ENCODE results near the gene CMSS1.
"Not testable (repeated sequence)": the region's sequence is repeated elsewhere in the genome, so short reads cannot be mapped to it uniquely, and the experiment has no call there.

Gene CMSS1

DNA sequence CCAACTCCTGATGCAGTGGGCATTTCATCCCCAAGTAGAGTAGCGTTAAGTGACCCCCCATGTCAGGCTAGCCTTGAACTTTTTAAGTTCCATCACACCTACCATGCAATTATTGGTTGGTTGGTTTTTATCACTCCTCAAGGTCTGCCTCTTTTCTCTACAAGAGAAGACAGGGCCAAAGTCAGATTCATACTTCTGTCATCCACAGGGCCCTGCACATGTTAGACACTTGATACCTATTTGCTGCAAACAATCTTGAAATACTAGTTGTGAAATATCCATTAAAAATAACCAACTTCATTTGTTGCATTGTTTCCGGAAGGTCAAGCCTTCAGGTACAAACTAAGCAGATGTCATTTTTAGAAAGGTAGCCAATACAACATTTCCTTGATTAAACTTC, 1.2 kb downstream of the CMSS1 start:
- no peak for DNase-seq

DNA sequence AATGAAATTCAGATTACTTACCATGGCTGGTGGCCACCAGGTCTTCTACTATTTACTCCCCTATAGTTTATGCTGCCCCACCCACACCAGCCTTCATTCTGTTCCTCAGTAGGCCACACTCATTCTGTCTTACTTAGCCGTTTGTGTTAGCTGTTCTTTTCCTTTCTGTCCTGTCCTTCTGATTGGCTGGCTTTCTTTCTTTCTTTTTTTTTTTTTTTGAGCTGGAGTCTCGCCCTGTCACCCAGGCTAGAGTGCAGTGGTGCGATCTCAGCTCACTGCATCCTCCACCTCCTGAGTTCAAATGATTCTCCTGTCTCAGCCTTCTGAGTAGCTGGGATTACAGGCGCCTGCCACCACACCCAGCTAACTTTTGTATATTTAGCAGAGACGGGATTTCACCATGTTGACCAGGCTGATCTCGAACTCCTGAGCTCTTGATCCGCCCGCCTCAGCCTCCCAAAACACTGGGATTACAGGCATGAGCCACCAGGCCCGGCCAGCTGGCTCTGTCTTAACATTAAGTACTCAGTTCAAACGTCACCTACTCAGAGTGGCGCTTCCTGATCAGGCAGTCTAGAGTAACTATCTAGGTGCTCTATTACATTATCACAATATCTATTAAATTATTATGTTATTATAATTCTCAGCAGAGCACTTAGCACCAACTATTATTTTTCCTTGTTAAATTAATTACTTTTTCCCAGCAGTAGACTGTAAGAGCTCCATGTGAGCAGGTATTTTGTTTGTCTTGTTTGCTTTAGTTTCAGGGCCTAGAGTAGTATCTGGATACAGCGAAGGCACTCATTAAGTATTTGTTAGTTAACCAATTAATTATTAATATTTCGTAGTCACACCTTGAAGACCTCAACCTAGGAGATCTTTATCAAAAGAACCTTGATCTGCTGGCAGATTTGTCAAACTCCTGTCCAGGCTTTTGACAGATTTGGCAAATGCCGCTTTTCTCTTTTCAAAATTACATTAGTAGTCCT, 6.4 kb downstream of the CMSS1 start:
- no peak for DNase-seq

DNA sequence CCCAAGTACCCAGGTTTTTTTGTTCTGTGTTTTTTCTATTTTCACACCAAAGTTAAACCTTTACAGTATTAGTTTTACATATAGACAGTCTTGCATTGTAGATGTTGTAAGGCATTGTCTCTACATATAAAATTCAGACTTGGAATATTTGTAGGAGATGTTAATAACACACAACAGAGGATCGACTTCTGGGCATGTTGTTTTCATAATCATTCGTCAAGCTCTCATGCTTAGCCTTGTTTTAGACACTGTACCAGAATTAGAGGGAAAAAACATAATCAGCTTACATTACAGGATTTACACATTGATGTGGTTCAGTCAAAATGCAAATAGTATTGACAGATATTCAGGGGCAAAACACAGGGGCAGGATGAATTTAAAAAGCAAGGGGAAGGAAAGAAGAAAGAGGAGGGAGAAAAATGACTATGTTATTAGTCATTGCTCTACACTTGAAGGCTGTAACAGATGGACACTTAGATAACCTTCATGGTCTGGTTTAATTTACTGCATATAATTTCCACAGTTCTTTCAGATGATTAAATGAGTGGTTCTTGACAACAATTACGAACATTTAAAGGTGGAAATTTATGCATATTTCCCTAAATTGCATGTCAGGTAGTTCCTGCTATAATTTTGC, 7.5 kb downstream of the CMSS1 start:
- DNase-seq, result no peak

DNA sequence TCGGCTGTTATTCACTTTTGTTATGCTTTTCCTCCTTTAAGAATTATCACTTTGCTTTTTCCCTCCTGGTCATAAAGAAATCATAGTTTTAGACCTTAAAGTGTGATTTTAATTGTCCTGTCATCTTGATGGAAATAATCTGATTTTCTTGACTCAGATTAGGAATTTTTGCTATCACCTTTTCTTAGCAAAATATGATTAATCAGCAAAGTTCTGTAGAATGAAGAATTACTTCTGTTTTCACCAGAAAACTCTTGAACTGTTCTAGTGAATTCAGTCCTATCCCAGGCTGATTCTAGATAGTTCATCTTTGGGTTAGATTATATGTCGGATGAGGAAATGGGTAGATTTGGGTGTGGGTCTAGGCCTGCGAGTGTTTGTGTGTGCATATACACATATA, 12.2 kb downstream of the CMSS1 start:
- no peak for DNase-seq

DNA sequence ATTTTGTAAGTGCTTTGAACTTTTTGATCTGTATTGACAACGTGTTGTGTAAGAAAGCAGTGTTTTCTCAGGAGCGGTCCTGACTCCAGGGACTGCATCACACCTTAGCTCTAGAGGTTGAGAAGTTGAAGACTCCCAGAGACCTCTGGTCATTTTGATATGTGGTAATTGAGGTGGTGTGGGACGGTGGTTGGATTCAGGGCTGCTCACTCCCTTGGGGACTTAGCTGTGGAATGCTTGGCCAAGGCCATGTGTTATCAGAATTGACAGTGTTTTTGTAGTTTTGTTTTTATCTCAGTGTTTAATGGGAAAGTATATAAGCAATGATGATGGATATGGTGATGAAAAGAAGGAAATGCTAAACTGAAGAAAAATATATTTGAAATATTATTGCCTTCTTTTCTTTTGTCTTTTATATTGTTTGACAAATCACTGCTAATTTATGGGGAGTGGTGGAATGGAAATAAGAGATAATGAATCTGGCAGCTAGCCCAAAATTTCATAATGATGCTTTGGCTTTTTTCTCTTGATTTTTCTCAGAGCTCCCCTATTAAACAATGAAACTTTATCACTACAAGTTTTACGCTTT, 16.0 kb downstream of the CMSS1 start:
- DNase-seq, result no peak

DNA sequence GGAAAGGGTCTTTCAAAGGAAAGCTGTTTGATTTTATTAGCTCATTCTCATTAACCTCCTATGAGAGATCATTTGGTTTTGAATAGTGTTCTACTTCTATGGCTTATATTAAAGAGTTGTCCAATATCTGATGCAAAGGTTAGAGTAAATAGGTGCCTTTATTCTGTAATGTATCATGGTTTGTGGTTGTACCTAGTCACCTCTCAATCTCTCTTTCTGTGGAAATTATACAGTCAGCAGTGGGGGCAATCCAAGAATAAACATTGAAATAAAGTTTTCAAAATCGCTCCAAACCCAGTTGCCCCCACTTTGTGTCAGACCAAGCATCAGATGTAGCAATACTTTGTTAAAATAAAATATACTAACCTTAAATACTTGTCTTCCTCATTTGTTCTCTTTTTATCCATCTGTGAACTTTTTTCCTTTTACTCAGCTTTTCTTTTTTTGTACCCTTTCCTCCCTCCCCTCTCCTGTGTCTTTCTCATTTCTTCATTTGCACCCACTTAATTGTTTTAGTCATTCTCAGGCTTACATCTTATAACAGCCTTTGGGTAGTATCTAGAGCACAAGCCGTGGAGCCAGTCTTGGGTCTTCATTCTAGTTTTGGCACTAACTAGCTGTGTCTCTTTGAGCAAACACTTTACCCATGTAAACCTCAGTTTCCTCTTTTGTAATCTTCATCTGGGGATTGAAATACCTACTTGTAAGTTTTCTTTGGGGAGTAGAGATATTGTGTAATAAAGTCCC, 16.7 kb downstream of the CMSS1 start:
- no peak for DNase-seq

DNA sequence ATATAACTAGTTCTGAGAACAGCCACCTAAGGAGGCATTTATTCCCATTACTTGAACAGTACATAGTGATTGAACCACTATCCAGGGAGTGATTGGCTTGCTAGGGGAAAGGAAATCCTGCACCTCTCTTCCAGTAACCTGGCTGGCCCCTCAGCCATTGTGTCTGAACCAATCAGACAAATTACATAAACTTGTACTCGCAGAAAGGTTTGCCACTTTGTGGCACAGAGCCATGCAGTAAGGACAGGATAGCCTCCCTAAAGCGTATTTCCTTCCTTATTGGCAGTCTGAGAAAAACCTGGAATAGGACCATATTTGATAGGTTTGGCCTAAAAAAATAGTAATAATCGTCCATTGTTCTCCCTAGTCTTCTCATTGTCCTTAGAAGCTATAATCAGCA, 19.0 kb downstream of the CMSS1 start:
- DNase-seq, result no peak

DNA sequence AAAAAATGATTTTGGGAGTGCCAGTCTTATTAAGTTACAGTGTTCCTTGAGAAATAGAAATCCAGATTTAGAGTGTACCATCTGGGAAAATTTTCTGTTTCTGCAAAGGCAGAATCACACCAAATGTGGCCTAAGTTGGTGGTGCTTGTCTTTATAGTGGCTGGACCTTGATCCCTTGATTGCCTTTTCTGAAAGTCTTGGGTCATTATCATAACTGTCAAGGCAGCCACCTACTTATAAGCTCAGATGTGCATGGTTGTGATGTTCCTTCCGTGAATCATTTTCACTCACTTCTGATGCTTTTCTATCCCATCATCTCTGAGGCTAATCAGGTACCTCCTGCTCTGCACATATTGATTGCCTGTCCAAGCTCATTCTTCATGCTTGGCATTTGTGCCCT, 20.1 kb downstream of the CMSS1 start:
- no peak for DNase-seq

DNA sequence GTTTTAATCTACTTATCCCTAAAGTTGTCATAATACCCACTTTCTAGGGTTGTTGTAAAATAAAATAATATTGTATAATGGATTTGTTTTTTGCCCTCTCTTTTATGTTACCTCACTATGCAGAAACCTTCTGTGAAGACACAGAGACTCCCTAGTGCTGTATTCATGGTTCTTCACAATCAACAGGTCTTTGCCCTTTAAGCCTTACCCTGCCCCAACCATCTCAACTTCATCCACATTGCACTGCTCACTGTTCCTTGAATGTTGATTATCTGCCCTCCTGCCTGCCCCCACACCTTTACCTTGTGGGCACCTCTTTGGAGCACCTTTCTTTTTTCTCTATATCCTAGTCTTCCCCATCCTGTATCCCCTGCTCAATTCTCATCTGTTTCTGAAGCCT, 21.1 kb downstream of the CMSS1 start:
- DNase-seq, result no peak

DNA sequence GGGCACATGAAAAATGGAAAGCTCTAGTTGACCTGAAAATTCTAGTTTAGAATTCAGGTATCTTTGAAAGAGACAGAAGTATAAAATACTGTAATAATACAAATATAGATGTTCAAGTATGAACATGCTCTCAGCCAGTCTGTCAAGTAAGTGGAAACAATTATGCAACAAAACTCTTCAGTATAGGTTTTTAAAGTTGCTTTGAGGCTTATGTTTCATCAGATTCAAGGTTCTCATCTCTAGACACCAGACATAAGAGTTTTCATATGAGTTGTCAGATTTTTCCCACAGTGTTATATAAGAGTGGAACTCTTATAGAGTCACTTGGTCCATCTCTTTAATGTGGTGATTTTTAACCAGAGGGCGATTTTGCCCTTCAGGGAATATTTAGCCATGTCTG, 22.0 kb downstream of the CMSS1 start:
- DNase-seq, result no peak

DNA sequence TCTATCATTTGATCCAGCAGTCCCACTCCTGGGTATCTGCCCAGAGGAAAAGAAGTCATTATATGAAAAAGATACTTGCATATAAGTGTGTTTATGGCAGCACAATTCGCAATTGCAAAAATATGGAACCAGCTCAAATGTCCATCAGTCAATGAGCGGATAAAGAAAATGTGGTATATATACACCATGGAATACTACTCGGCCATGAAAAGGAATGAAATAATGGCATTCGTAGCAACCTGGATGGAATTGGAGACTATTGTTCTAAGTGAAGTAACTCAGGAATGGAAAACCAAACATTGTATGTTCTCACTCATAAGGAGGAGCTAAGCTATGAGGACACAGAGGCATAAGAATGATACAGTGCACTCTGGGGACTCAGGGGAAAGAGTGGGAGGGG, 24.3 kb downstream of the CMSS1 start:
- not testable (repeated sequence) for DNase-seq

DNA sequence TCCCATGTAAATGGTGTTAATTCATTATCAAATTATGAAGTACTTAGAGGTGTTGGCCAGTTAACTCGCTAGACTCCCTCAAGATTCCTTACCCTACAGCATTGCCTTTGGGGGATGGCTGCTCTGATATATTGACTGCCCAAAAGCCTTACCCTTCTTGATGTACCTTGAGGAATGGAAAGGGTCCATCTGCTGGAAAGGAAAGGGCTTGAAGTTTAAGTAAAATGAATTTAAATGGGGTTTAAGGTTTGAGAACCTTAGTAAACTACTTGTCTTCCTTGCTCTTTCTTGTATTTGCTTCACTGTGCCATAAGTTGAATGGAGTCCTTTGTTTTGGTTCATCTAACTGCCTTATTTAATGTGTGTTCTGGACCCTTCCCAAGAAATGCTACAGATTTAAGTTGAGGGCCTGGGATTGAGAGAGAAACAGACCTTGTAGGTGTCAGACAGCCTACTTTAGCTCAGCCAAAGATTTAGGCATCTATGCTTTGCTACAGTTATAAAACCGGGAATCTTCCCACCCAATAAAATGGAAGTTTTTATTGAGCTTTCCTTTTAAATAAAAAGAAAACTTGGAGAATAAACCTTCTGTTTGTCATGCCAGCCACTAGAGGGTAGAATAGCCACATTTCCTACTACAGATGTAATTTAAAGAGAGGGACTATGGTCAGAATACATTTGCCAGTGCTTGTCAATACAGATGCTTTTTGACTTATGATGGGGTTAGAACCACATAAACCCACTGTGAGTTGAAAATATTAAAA, 25.3 kb downstream of the CMSS1 start:
- DNase-seq, result no peak

DNA sequence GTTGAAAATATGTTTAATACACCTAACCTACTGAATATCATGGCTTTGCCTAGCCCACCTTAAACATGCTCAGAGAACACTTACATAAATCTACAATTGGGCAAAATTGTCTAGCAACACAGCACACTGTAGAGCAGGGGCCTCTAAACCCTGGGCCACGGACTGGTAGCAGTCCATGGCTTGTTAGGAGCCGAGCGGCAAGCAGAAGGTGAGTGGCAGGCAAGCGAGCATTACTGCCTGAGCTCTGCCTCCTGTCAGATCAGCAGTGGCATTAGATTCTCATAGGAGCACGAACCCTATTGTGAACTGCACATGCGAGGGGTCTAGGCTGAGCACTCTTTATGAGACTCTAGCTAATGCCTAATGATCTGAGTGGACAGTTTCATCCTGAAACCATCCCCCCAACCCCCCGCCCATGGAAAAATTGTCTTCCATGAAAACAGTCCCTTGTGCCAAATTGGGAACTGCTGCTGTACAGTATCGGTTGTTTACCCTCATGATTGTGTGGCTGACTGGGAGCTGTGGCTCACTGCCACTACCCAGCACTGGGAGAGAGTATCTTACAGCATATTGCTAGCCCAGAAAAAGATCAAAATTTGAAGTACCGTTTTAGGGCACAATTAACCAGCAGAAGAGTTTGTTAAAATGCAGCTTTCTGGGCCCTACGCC, 26.1 kb downstream of the CMSS1 start:
- no peak for DNase-seq

DNA sequence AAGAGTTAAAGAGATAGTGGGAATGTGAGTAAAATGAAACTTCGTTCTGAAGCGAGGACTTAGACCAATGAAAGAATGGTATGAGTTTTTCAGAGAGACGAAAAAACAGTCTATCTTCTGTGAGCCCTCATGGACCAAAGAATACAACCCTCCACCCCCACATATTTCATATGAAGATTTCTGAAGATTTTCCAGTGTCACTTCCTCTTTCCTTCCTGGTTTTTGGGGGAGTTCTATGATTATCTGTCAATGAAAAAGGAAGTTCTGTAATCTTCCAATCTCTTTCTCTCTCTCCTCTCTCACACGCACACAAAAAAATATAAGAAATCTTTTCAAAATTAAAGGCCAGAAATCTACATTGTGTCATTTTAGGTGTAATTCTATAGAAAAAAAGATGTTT, 27.7 kb downstream of the CMSS1 start:
- no peak for DNase-seq

DNA sequence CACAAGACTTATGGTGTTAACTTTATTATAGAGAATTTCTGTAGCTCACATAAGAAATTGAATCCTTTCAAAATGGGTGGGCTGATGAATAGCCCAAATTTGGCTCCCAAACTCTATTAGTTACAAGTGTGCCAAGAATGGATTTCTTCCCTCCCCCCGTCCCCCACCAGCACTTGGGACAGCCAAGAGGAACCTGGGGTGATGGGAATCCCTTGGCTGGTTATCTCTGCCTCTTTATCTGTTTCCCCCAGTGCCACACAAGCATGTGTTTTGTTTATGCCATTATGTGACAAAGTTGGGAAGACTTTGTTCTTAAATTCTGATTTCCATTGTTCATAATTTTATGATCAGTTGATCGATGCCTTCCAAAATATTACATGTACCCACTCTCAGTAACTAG, 28.3 kb downstream of the CMSS1 start:
- DNase-seq, result no peak

DNA sequence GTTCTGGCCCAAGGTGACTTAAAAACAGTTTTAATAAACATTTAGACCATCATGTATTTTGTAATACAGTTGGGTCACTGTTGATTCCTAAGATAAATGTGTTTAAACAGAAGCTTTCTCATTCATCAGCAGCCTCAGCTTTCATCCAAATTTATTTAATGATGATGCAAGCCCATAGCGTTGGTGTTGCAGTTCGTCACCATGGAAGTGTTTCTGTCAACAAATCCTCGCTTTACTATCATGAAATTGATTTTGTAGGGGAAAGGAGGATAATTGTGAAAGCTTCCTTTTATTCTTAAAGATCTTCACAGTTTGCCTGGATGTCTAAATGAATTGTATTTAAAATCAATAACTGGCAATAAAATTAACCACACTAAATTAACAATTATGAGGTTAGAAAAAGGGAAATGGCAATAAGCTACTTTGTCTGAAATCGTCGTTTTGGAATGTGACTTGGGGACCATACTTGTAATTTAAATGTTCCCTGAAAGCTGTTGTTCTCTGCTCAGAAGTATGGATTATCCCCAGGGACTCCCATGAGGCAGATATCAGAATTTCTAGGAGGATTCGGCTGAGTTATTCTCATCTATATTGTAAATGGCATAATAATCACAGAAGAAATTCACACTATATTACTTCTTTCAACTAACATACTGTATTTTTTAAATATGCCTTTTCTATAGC, 29.0 kb downstream of the CMSS1 start:
- no peak for DNase-seq

DNA sequence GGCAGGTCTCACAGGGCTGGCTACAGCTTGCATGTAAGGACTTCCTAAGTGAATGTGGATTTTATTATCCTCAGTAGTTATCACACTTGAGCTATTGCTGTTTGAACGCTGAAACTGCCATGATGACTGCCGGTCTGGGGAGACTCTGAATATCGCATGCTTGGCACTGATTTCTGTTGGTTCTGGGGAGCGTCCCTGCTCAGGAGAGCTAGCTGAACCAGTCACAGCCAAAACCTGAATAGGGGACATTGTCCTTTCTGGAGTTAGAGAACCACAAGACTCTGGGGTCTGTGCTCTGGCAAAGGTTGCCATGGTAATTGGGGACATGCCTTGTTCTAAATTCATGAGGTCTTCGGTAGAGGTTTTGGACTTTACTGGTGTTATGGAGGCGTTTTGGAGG, 30.8 kb downstream of the CMSS1 start:
- DNase-seq, result no peak

DNA sequence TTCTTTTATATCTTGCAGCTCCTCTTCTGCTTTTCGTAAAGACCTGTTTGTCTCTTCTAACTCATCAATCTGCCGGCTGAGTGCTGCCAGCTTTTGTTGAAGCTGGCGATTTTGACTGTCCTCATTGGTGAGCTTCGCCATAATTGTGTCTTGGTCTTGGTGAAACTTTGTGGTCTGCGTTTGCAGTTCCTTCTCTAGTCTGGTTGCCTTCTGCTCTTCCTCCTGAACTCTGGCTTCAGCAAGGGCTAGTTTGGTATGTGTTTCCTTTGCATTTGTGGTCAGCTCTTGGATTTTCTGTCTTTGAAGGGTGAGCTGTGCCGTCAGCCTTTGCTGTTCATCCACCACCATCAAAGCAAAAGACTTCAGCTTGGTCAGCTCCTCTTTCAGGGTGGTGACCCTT, 32.9 kb downstream of the CMSS1 start:
- no peak for DNase-seq

DNA sequence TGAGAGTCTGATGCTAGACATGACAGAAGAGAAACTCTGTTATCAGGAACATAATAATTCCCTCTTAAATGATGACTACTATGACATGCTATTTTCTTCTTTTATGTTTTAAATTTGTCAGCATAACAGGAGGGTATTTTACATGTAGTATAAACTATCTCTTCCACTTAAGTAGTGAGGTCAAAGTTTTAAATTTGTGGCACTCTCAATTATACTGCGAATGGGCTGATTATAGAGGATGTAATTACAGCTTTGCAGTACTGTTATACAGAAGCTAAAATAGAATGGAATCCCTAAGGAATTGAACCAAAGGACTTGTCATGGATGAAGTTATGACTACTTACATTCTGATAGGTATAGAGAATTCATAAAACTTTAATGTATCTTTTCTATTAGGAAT, 34.3 kb downstream of the CMSS1 start:
- DNase-seq, result no peak

DNA sequence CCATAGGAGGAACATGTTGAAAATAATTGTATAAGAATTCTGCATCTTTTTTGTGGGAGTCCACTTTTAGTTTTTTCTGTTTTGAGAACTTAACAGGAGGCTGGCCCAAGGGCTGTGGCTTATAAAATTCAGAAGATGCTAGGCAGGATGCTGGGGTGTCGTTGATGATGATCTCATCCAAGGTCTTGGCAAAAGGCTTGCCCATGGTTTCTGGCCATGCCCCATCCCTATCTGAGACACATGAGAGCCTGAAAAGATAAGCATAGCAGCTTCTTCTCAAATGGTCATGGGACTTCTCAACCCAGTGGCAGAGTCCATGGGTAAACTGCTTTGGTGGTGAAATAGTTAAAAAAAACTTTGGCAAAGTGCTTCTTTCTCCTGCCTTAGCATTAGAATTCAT, 35.2 kb downstream of the CMSS1 start:
- DNase-seq, result no peak

DNA sequence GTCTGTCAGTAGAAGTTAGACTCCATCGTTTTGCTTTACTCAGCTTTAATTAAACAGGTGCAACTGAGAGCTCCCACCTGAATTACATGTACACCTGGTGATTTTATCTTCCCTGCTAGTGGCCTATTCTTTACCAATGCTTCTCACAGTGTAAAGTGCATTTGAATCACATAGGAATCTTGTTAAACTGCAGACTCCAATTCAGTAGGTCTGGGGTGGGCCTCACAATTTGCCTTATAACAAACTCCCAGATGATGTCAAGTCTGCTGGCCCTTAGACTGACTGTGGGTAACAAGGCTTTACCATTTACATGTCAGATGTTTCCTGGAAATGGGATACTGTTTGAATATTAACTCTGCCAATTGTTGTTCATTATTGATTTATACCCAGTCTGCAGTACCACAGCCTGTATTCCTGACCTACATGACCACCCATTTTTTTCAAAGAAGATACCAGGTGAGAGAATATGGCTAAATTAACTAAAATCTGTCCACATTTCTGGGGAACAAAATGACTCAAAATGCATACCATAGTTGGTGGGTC, 37.2 kb downstream of the CMSS1 start:
- DNase-seq, result no peak

Measured in cortex of kidney (tissue), 1 donor.